Left ventricle myocardium superior (tissue), 1 donor: ENCODE data around the gene TRIM50. TPM values are rescaled to one million over a fixed set of nuclear protein-coding genes. Genes with fewer than 3 reads are reported as not detected.
"Not testable (repeated sequence)": the region's sequence is repeated elsewhere in the genome, so short reads cannot be mapped to it uniquely, and the experiment has no call there.

Experiments used
- ATAC-seq: fragments of 200-7000 bp; cut with Tn5 transposase; one replicate; pipeline ENCODE4 v1.9.1; 2020; ENCODE audit warnings: mild to moderate bottlenecking, moderate library complexity
- DNase-seq: peaks from one replicate; pipeline ENCODE4 v3.0.0-alpha.2; 2020
- intact Hi-C: fragments of 100-400 bp; cut with micrococcal nuclease; formaldehyde crosslinking; loops from one replicate; pipeline ENCODE4 v1.11.0; 2022
- total RNA-seq: library from RNA; stranded (reverse); fragmentation: NEBNext Ultra II Directional; extraction: Animal tissue kit (Norgen Biotek cat#: 25700); gene quantifications from one replicate; pipeline ENCODE4 v1.2.1, GENCODE V29; 2021
- donor health status: DM: no; HTN: yes; CAD: no; lungs with severe emphysema.

Gene TRIM50
- total RNA-seq, 1 donor from 2014 or later = 0.30 TPM

DNA sequence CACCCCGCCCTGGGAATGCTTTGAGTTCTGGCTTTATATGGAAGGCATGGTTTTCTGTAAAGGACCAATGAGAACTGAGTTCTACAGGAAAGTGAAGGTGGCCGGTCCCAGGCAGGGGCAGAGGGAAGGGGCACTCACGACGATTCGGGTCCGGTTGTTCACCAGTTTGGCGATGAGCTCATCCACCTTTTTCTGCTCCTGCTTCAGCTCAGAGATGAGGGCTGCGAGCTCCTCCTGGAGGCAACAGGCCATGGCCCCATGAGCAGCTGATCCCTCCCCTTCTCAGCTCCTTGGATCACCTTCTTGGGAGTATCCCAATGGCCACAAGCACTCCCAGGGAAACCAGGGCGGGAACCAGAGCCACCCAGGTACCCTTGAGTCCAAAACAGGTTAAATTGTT, 7.9 kb downstream of the TRIM50 start:
- DNase-seq, intact Hi-C loops, ATAC-seq: not testable (repeated sequence)

- DNase-seq, intact Hi-C loops: not testable (repeated sequence)
- peak; percentile 34 for ATAC-seq
Observed at GRCh38 chr7:73319541-73319940, 8.3 kb downstream of the TRIM50 start.

- DNase-seq, intact Hi-C loops, ATAC-seq: not testable (repeated sequence)
Observed at GRCh38 chr7:73318656-73319204, 9.2 kb downstream of the TRIM50 start.

- no peak for ATAC-seq
- intact Hi-C loops = no loop called here
Observed at GRCh38 chr7:73316521-73316920, 11.4 kb downstream of the TRIM50 start.

DNA sequence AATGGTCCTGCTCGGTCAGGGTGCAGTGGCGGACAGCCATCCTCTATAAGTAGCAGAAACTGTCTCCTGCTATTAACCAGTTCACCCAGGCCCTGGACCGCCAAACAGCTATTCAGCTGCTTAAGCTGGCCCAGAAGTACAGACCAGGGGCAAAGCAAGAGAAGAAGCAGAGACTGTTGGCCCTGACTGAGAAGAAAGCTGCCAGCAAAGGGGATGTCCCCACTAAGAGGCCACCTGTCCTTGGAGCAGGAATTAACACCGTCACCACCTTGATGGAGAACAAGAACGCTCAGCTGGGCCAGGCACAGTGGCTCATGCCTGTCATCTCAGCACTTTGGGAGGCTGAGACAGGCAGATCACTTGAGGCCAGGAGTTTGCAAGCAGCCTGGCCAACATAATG, 13.6 kb downstream of the TRIM50 start:
- no peak for ATAC-seq
- intact Hi-C loops = no loop called here
- DNase-seq = no peak

More at GRCh38 chr7:73316521-73316920, 11.4 kb downstream of the TRIM50 start:
- no peak for DNase-seq

- ATAC-seq (no peak), DNase-seq (no peak)
- intact Hi-C loops = no loop called here
Observed at GRCh38 chr7:73313521-73313906, 14.4 kb downstream of the TRIM50 start.

DNA sequence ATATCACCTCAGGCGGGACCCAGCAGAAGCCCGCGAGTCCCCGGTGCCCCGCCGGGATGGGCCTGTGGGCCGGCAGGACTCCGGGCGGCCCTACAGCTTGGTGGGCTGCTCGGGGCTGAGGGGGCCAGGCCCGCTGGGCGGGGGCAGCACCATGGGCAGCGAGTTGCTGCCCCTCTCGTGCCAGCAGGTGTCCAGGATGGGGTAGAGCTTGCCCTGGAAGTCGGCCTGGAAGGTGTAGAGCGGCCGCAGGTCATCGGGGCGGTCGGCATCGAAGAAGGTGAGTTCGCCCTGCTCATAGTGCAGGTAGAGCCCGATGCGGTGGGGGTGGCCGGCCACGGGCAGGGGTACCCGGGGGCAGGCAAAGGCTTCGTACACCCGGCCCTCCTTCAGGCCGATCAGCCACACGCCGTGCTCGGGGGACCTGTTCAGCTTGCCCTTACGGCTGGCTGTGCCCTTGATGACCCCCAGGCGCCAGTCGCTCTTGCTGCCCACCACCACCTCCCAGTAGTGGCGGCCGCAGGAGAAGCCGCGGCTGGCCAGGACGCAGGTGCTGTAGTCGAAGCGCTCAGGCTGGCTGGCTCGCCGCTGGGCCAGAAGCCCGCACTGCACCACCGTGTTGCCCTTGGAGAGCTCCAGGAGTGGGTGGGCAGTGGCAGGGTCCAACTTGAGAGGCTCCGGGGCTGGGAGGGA, 14.9 kb downstream of the TRIM50 start:
- no peak for ATAC-seq
- intact Hi-C loops = no loop called here
- no peak for DNase-seq

DNA sequence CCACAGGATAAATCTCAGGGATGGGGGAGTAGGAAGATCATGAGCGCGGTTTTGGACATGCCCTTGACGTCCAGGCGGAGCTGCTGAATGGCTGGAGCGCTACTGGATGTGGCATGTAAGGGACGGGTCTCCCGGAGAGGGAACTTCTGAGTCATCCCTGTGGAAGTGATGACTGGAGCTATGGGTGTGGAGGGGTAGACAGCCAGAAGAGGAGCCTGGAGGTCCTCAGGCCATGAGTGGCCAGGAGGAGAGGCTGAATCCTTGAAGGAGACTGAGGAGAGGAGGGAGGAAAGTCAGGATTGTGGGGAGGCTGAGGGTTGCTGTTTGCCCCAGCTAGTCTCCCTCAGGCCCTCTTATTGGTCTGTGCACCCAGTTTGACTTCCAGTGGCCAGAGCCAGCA, 16.5 kb downstream of the TRIM50 start:
- ATAC-seq = not testable (repeated sequence)

DNA sequence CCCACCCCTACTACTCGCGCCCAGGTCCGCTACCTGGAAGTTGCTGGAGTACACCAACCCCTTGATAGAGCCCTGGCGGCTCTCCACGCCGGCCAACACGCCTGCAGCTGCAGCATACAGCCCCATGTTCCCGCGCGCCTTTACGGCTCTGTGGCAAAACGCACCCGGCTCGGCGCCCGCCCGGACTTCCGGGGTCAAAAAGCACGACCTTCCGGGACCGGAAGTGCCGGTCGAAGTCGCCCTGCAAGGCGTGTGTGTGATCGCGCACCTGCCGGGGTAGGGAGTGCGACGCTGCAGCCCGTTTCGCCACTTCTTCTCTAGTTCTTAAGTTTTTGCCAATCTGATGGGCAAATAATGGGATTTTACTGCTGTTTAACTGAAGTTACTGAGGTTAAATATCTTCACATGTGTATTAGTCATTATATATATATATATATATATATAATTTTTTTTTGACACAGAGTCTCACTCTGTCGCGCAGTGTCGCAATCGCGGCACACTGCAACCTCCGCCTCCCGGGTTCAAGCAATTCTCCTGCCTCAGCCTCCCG, 19.1 kb downstream of the TRIM50 start, which contains the start of gene NSUN5:
TSS of gene NSUN5 (minus strand) at position 162 of the 550 bp plus-strand sequence. CDS start at position 126, 36 bp downstream.
- ATAC-seq (peak; percentile 96), DNase-seq (peak; percentile 94)
- intact Hi-C loops = no loop called here

More for the DNA sequence above, 16.5 kb downstream of the TRIM50 start:
- DNase-seq, intact Hi-C loops: not testable (repeated sequence)

GRCh38 chr7:73308074-73308664, 19.7 kb downstream of the TRIM50 start:
- peak; percentile 39 for DNase-seq

DNA sequence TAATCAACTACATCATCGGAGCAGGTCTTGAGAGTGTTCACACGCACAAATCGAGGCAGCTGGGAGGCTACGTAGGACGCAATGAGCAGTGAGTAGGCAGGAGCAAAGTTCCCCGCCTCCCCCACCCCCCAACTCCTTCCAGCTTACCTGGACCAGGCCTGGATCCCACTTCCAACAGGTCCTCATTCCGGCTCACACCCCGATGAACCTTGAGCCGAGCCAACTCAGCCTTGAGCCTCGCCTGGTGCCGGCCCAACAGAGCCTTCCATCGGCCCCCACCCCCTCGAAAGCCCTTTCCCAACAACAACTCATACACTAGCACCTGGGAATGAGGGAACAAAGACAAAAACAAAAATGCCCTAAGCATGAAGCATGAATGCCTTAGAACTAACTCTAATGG, 20.4 kb downstream of the TRIM50 start:
- intact Hi-C loops = no loop called here
- ATAC-seq (no peak), DNase-seq (no peak)

More at GRCh38 chr7:73308074-73308664, 19.7 kb downstream of the TRIM50 start:
- intact Hi-C loops = no loop called here
- ATAC-seq = peak; percentile 65

DNA sequence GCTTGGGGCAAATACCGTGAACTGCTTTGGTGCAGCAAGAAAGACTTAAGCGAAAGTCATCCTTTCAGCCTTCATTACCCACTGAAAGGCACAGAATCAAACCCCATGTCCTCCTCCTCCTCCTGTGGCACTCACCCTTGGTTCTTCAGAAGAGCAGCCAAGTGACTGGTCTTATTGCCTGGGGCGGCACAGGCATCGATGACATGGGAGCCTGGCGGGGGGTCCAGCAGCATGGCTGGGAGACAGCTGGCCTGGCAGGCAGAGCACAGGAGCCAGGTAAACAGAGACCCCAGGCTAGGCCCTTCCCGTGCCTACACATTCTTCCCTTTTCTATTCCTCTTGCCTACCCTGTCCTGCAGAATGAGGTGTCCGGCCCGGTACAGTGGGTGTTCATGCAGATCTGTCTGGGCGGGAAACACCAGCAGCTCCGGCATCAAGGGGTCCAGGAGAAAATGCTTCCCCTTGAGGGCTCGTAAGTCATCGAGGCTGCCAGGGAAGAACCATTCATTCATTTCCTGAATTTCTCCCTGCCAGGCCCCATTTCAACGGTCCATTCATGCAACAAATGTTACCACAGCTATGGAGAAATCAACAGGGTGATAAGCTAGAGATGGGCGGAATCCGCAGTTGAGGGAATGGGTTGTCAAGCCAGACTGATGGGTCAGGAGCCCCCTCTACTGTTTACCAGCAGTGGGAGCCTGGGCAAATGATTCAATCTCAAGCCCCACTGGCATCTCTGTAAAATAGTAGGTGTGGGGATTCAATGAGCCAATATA, 23.1 kb downstream of the TRIM50 start:
- DNase-seq, intact Hi-C loops, ATAC-seq: not testable (repeated sequence)

DNA sequence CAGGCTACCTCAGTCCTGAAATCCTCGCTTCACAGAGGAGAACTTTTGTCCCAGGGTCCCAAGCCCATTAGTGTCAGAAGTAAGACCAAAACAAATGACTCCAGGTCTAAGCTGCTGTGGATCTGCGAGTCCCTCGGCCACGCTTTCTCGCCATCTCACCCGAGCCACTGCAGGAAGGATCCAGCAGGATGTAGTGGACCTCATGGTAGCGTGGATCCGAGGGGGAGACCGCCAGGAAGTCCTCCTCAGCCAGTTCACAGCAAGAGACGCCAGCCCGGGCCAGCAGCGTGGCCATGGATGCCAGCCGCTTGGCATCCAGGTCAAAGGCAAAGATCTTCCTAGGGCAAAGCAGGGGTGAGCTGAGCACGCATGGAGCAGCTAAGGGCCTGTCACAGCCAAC, 23.8 kb downstream of the TRIM50 start:
- intact Hi-C loops = no loop called here

GRCh38 chr7:73303546-73303945, 24.3 kb downstream of the TRIM50 start:
- DNase-seq (no peak), ATAC-seq (no peak)
- intact Hi-C loops = no loop called here

More for the DNA sequence above, 23.8 kb downstream of the TRIM50 start:
- ATAC-seq (no peak), DNase-seq (no peak)

DNA sequence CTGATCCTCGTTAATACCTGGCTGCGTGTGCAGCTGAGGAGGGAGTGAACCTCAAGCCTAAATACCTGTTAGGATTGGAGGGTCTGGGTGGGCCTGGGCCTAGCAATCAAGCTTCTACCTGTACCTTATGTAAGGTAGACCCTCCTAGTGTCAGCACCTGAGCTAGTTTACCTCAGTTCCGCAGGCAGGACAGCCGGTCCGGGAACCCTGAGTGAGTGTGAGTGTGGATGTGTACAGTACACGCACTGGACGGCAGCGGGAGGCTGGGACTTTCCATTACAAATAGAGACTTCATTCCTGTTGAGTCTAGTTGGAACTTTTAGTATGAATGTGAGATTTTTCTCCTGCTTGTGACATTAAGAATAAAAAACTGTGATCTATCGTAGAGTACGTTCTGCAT, 25.0 kb downstream of the TRIM50 start:
- intact Hi-C loops, ATAC-seq, DNase-seq: not testable (repeated sequence)

DNA sequence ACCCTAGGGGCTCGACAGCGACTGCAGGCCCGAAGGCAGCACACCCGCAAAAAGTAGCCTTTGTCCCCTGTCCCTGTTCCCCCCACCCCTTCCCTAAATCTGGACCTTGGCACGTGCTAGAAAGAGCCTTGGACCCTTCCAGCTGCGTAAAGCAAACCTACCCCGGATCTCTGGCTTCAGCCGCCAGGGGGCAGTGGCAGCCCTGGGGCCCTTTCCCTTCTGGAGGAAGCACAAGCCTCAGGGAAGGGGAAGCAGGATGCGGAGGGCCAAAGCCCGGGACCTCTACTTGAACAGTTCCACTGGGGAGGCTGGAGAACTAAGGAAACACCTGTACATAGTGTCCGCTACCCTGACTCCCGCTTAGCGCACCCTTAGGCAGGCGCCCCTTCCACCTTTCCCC, 26.8 kb downstream of the TRIM50 start:
- ATAC-seq, intact Hi-C loops, DNase-seq: not testable (repeated sequence)

DNA sequence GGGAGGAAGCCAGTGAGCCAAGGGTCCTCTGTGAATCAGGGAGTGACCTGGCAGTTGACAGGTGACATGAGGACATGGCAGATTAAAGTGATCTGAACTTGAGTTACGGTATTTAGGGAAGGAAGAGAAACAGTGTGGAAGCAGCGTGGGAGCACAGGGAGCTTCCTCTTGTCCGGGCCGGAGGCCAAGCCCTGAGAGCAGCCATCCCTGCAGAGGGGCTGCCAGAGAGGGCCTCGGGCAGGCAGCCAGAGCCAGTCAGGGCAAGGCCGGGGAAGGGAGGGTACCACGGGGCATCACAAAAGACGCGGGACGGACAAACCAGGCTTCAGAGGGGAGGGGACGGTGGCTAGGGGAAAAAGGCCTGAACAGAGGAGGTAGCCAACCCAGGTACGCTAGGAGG, 28.1 kb downstream of the TRIM50 start:
- peak; percentile 82 for ATAC-seq

GRCh38 chr7:73297706-73298105, 30.2 kb downstream of the TRIM50 start:
- ATAC-seq, intact Hi-C loops, DNase-seq: not testable (repeated sequence)

More for the DNA sequence above, 28.1 kb downstream of the TRIM50 start:
- intact Hi-C loops, DNase-seq: not testable (repeated sequence)

- ATAC-seq, DNase-seq, intact Hi-C loops: not testable (repeated sequence)
Observed at GRCh38 chr7:73297235-73297634, 30.6 kb downstream of the TRIM50 start.
